Psoas muscle (tissue), 8 donors: ENCODE measurements around the gene VENTX. TPM values are rescaled to one million over a fixed set of nuclear protein-coding genes. Genes with fewer than 3 reads are reported as not detected.
"Not testable (repeated sequence)": the region's sequence is repeated elsewhere in the genome, so short reads cannot be mapped to it uniquely, and the experiment has no call there.

Source experiments
- ATAC-seq, 4 donors: fragments of 200-7000 bp; cut with Tn5 transposase; one replicate each; pipeline ENCODE4 v1.9.1; 2020; ENCODE audit warnings: moderate library complexity in 3 of 4, mild to moderate bottlenecking in 2 of 4
- DNase-seq, 2 donors: peaks; one replicate each; pipeline ENCODE4 v3.0.0-alpha.2; 2020
- H3K27ac ChIP-seq: fragments of 200-600 bp; one replicate; pipeline ENCODE4 v1.8.0; 2022
- H3K27me3 ChIP-seq, 3 donors: fragments of 200-600 bp in 1 of 3; one replicate each; pipeline versions ENCODE4 v1.6.1 to v1.8.0; 2013 to 2022; ENCODE audit warnings: low read length in 2 of 3, mild to moderate bottlenecking in 2 of 3, moderate library complexity in 1 of 3; ENCODE audit not compliant: insufficient read depth in 3 of 3
- H3K36me3 ChIP-seq, 2 donors: fragments of 200-600 bp in 1 of 2; one replicate each; pipeline versions ENCODE4 v1.6.1 to v1.8.0; 2013 to 2022; ENCODE audit warnings: low read depth in 1 of 2, mild to moderate bottlenecking in 1 of 2, moderate library complexity in 1 of 2; ENCODE audit not compliant: insufficient read depth in 1 of 2
- H3K4me1 ChIP-seq: fragments of 200-600 bp; one replicate; pipeline ENCODE4 v1.8.0; 2022
- H3K4me3 ChIP-seq: fragments of 200-600 bp; one replicate; pipeline ENCODE4 v1.8.0; 2022; ENCODE audit warnings: mild to moderate bottlenecking
- H3K9me3 ChIP-seq: fragments of 200-600 bp; one replicate; pipeline ENCODE4 v1.8.0; 2022
- WGBS, 3 donors: extraction: QIAGEN DNeasy Blood & Tissue Kit; methylation state at CpG; one replicate each; pipeline versions ENCODE4 v1.1.6 to v1.1.7; 2013; 5-methylcytosine and 5-hydroxymethylcytosine counted together
- intact Hi-C, 2 donors: fragments of 100-400 bp; cut with DNase I; formaldehyde crosslinking; loops; one replicate each; pipeline versions ENCODE4 v1.11.0 to v1.14.2; 2022
- polyA plus RNA-seq, 3 donors: library from polyadenylated mRNA; stranded (reverse); fragments of 200-250 nt; gene quantifications; one replicate each; pipeline ENCODE4 v1.2.3, GENCODE V29; 2013
- total RNA-seq, 4 donors: library from RNA; stranded (reverse); fragmentation: NEBNext Ultra II Directional in 2 of 4; extraction: Animal tissue kit (Norgen Biotek cat#: 25700) in 2 of 4; gene quantifications; one replicate each; pipeline versions ENCODE4 v1.2.1 to v1.2.4, GENCODE V29; 2021 to 2023
- TF ChIP-seq, protein P1 (sequence below): fragments of 200-600 bp; IDR thresholded peaks from one replicate; pipeline ENCODE4 v1.8.0; 2022; ENCODE audit warnings: antibody characterized with exemption
- donor health status: healthy with polysubstance abuse.
- donor health status: DM: no; HTN: no; CAD: no; lungs with moderate emphysema.
- donor health status: Bipolar disorder and iron deficiency.
- donor health status: healthy.
- donor health status: DM: yes; HTN: yes; CAD: no.
- donor health status: DM: no; HTN: no; CAD: no.
- donor health status: DM: no; HTN: no; CAD: no.
- donor health status: DM: yes; HTN: yes; CAD: no.

Gene VENTX
- total and polyA plus RNA-seq, 7 donors, result 0.03 to 0.34 (median 0.24) TPM

DNA sequence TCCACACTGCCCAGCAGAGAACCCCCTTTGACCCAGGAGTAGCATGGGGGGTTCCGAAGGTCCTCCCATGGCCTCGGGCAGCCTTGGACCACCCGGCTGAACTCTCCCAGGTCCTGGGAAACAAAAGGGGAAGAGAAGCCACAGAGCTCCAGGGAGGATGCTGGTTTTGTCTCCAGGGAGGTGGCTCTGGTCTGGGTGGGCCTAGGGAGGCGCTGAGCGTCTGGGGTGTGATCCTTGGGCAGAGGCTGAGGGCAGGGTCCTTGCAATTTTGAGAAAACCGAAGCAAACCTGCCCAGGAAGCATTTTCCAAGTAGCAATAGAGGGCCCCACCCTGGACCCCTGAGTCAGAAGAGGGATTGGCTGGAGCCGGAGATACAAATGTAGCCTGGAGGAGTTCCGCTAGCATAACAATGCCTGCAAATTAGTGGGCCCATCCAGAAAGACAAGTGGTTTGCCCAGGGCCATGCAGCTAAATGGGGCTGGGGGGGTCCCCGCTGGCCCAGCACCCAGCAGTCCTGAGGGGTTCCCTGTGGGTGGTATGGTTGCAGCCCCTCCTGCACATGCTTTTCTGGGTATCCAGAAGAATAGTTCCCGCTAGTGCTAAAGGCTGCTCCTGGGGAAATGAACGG is 5.6 kb upstream of the VENTX start:
- DNase-seq (no peak), ATAC-seq (no peak)
- Histone ChIP-seq H3K4me3 (no peak overlapping the region), H3K27ac (no peak overlapping the region), H3K36me3 (no peaks in the 10 kb centered on the region), H3K27me3 (peaks cover 11 to 92% (median 41%) of the 10 kb centered on the region in 3 donors), H3K4me1 (no peaks in the 10 kb centered on the region), H3K9me3 (no peaks in the 10 kb centered on the region)
- TF ChIP-seq, protein P1, sequence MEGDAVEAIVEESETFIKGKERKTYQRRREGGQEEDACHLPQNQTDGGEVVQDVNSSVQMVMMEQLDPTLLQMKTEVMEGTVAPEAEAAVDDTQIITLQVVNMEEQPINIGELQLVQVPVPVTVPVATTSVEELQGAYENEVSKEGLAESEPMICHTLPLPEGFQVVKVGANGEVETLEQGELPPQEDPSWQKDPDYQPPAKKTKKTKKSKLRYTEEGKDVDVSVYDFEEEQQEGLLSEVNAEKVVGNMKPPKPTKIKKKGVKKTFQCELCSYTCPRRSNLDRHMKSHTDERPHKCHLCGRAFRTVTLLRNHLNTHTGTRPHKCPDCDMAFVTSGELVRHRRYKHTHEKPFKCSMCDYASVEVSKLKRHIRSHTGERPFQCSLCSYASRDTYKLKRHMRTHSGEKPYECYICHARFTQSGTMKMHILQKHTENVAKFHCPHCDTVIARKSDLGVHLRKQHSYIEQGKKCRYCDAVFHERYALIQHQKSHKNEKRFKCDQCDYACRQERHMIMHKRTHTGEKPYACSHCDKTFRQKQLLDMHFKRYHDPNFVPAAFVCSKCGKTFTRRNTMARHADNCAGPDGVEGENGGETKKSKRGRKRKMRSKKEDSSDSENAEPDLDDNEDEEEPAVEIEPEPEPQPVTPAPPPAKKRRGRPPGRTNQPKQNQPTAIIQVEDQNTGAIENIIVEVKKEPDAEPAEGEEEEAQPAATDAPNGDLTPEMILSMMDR, result no peak
- intact Hi-C loops, result no loop called here
- WGBS, 3 donors, result 33 to 44% (median 43%) methylated on average over 11 of the region's 11 CpGs

DNA sequence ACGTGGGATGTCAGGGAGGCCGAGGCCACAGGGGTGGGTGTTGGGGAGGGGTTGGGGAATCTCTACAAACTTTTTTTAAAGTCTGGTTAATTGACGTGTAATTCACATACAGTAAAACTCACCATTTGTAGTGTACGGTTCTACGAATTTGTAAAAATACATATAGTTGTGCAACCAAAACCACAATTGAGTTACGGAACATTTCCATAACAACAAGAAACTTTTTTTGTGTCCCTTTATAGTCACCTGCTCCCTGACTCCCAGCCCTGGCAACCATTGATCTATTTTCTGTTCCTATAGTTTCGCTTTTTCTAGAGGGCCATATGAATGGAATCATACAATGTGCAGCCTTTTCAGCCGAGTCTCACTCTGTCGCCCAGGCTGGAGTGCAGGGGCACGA is 2.9 kb upstream of the VENTX start:
- intact Hi-C loops, H3K4me3 ChIP-seq, H3K27ac ChIP-seq, H3K9me3 ChIP-seq, ATAC-seq, H3K36me3 ChIP-seq, H3K4me1 ChIP-seq, DNase-seq: not testable (repeated sequence)
- H3K27me3 ChIP-seq, result peaks cover 9 to 90% (median 38%) of the 10 kb centered on the region in 3 donors
- WGBS, 3 donors, result 52 to 67% (median 58%) methylated on average over 7 to 8 of the region's 10 CpGs

DNA sequence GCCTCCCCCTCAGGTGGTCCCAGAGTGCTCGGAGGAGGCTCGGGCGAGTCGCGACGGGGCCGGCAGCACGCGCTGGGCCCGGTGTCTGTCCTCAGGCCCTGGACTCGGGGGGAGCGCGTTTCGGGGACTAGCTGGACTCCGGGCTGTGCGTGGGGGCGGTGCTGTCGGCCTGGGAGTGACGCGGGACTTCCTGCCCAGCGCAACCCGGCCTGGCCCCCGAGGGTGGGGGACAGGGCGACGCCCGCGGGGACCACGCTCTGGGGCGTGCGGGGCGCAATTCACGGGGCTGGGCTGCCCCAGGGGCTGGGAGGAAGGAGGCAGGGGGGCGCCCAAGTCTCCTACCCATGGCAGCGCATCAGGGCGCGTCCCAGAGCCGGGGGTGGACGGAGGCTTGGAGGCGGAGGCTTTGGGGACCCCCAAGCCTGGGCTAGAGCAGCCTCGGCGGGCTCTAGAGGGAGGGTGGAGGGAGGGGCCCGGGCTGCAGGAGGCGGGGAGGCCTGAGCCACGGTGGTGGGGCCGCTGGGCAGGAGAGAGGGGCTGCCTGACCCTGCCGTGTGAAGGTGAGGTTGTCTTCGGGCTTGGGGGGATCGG is 2.3 kb upstream of the VENTX start:
- H3K9me3 ChIP-seq, result no peaks in the 10 kb centered on the region
- ATAC-seq (no peak), DNase-seq (no peak)
- no peaks in the 10 kb centered on the region for H3K4me1 ChIP-seq
- peaks cover 11 to 91% (median 37%) of the 10 kb centered on the region in 3 donors for H3K27me3 ChIP-seq
- TF ChIP-seq, protein P1, result no peak
- no peaks in the 10 kb centered on the region for H3K36me3 ChIP-seq
- WGBS, 3 donors, result 2 to 3% (median 2%) methylated on average over 28 to 48 of the region's 48 CpGs
- peak overlapping the region; percentile 47 for H3K4me3 ChIP-seq
- intact Hi-C loops, result no loop called here
- no peak overlapping the region for H3K27ac ChIP-seq

DNA sequence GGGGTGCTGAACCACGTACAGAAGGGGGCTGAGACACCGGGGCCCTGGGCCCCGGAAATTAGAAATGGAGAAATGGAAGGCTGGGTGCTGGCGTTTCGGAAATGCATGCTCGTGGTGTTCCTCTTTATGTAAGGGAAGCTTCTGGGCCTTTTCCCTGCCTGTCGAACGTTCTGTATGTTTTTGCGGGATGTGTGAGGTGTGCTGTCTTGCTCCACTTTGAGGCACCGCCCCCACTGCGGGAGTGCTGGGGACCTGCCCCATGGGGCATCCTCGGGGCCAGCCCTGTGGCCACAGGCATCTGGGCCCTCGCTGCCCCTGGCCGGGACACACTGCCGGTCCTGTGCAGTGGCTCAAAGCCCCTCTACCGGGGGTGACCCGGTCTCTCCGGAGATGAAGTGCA is 1.7 kb upstream of the VENTX start:
- DNase-seq, result no peak

More for the DNA sequence above, 1.7 kb upstream of the VENTX start:
- TF ChIP-seq, protein P1, result no peak
- Histone ChIP-seq H3K27me3 (peaks cover 8 to 90% (median 36%) of the 10 kb centered on the region in 3 donors), H3K4me1 (no peaks in the 10 kb centered on the region), H3K4me3 (peak overlapping the region; percentile 47), H3K9me3 (no peaks in the 10 kb centered on the region), H3K27ac (no peak overlapping the region), H3K36me3 (no peaks in the 10 kb centered on the region)
- WGBS, 3 donors, result 1 to 2% (median 1%) methylated on average over 17 to 18 of the region's 18 CpGs
- intact Hi-C loops, result no loop called here
- no peak for ATAC-seq
